ENCODE results near the gene GOLT1A. TPM values are rescaled to one million over a fixed set of nuclear protein-coding genes. Genes with fewer than 3 reads are reported as not detected.

Gene GOLT1A
- total RNA-seq, 3 donors from 2014 or later, result 2.5 to 11.4 (median 3.9) TPM

- Histone ChIP-seq H3K4me3 (no peak overlapping the region), H3K4me1 (ENCODE audit: low read depth) (no peaks in the 10 kb centered on the region), H3K36me3 (ENCODE audit: low read depth) (no peaks in the 10 kb centered on the region), H3K9me3 (peaks cover 6% of the 10 kb centered on the region)
- DNase-seq (no peak), ATAC-seq (no peak)
- no peak for TF ChIP-seq CTCF (IDR thresholded peaks at IDR 0.05)
- intact Hi-C loops (cut with DNase I, micrococcal nuclease), result no loop called here
Observed at GRCh38 chr1:204169858-204170257, 43.9 kb downstream of the GOLT1A start.

- DNase-seq, result no peak
- TF ChIP-seq CTCF (IDR thresholded peaks at IDR 0.05), result no peak
- no peak overlapping the region for H3K4me3 ChIP-seq
- H3K9me3 ChIP-seq, result peaks cover 6% of the 10 kb centered on the region
- no peak for ATAC-seq
- intact Hi-C loops (cut with DNase I, micrococcal nuclease), result no loop called here
- H3K4me1 ChIP-seq (ENCODE audit: low read depth), result no peaks in the 10 kb centered on the region
- H3K36me3 ChIP-seq (ENCODE audit: low read depth), result no peaks in the 10 kb centered on the region
Observed at GRCh38 chr1:204167730-204168129, 46.1 kb downstream of the GOLT1A start.

- no peak for DNase-seq
- Histone ChIP-seq H3K4me1 (ENCODE audit: low read depth) (peaks cover 3% of the 10 kb centered on the region), H3K36me3 (ENCODE audit: low read depth) (no peaks in the 10 kb centered on the region), H3K4me3 (no peak within 1 kb of the TSS), H3K9me3 (peaks cover 6% of the 10 kb centered on the region)
- no peak for ATAC-seq
- intact Hi-C loops (cut with DNase I, micrococcal nuclease), result no loop called here
- no peak for TF ChIP-seq CTCF (IDR thresholded peaks at IDR 0.05)
Observed at GRCh38 chr1:204166219-204166618, 47.6 kb downstream of the GOLT1A start, which contains the start of gene REN. REN (minus strand) TSS chr1:204166337; CDS start chr1:204166293, 44 bp downstream.

GRCh38 chr1:204162494-204163074 is 51.2 kb downstream of the GOLT1A start:
- peaks cover 3% of the 10 kb centered on the region for H3K4me1 ChIP-seq (ENCODE audit: low read depth)
- DNase-seq, result peak; percentile 75 to 92 (median 90)
- H3K4me3 ChIP-seq, result no peak overlapping the region
- intact Hi-C loops (cut with DNase I, micrococcal nuclease), result loop anchor here (5.0 kb wide), 2 partner anchors 195 to 200 kb away; partner anchors contain the start of gene PLEKHA6 (in 1 of the 2)
- H3K9me3 ChIP-seq, result no peaks in the 10 kb centered on the region
- ATAC-seq, result peak; percentile 98
- TF ChIP-seq CTCF (IDR thresholded peaks at IDR 0.05), result peak; percentile 99
- H3K36me3 ChIP-seq (ENCODE audit: low read depth), result no peaks in the 10 kb centered on the region

- ATAC-seq (no peak), DNase-seq (no peak)
- intact Hi-C loops (cut with DNase I, micrococcal nuclease), result loop anchor here (5.0 kb wide), 2 partner anchors 195 to 200 kb away; partner anchors contain the start of gene PLEKHA6 (in 1 of the 2)
- no peak for TF ChIP-seq CTCF (IDR thresholded peaks at IDR 0.05)
- H3K4me3 ChIP-seq, result no peak overlapping the region
- peaks cover 3% of the 10 kb centered on the region for H3K4me1 ChIP-seq (ENCODE audit: low read depth)
- no peaks in the 10 kb centered on the region for H3K9me3 ChIP-seq
- H3K36me3 ChIP-seq (ENCODE audit: low read depth), result no peaks in the 10 kb centered on the region
Observed at GRCh38 chr1:204161609-204162493, 51.9 kb downstream of the GOLT1A start.
